A673 (cell line): Measurements from ENCODE around the gene KCTD21. TPM values are rescaled to one million over a fixed set of nuclear protein-coding genes. Genes with fewer than 3 reads are reported as not detected.
"Not testable (repeated sequence)": the region's sequence is repeated elsewhere in the genome, so short reads cannot be mapped to it uniquely, and the experiment has no call there.

ENCODE experiments used
- Bru-seq: library from RNA; stranded (reverse); fragments of 400-500 nt; gene quantifications from one replicate; lab custom pipeline; 2021; lab: Mats Ljungman, UMichigan
- BruChase-seq, 2 experiments: library from RNA; stranded (reverse); fragments of 400-500 nt; gene quantifications; one replicate each; lab custom pipeline; 2021; lab: Mats Ljungman, UMichigan
- BruUV-seq: library from RNA; stranded (reverse); fragments of 400-500 nt; replicated peaks from 2 replicates; lab custom pipeline; 2021; lab: Mats Ljungman, UMichigan
- CTCF ChIA-PET: fragments of 300-600 bp; sonication (Branson Sonifier 250); formaldehyde crosslinking; loops from one replicate; lab custom pipeline; 2022; ENCODE audit warnings: antibody characterized with exemption; lab: Charles Lee
- POLR2A ChIA-PET: fragments of 300-600 bp; sonication (Branson Sonifier 250); formaldehyde crosslinking; loops from one replicate; lab custom pipeline; 2022; ENCODE audit warnings: antibody characterized with exemption; ENCODE audit not compliant: low non-redundant PET; lab: Charles Lee
- DNase-seq: peaks from one replicate; pipeline ENCODE4 v3.0.0-alpha.2; 2015; ENCODE audit warnings: low spot score
- H3K27ac ChIP-seq: fragments of 200-600 bp; sonication (generic); 2 replicates; pipeline ENCODE4 v1.5.1; 2016; ENCODE audit warnings: mixed run types, low read depth, mild to moderate bottlenecking, mixed read lengths, antibody characterized with exemption, low read length; ENCODE audit not compliant: poor library complexity, severe bottlenecking
- H3K27me3 ChIP-seq: fragments of 200-600 bp; sonication (generic); replicated peaks from 2 replicates; pipeline ENCODE4 v1.6.1; 2017; ENCODE audit warnings: mixed run types, low read depth, mild to moderate bottlenecking, mixed read lengths, antibody characterized with exemption, low read length; ENCODE audit not compliant: insufficient read depth, poor library complexity
- H3K36me3 ChIP-seq: fragments of 200-600 bp; sonication (generic); 2 replicates; pipeline ENCODE4 v1.6.1; 2016; ENCODE audit warnings: mixed run types, mild to moderate bottlenecking, mixed read lengths, antibody characterized with exemption, low read length; ENCODE audit not compliant: insufficient read depth, poor library complexity, severe bottlenecking
- H3K4me1 ChIP-seq: fragments of 200-600 bp; sonication (generic); 2 replicates; pipeline ENCODE4 v1.6.1; 2017; ENCODE audit warnings: mixed run types, mild to moderate bottlenecking, mixed read lengths, antibody characterized with exemption, low read length; ENCODE audit not compliant: insufficient read depth, poor library complexity, severe bottlenecking
- H3K4me3 ChIP-seq: fragments of 200-600 bp; sonication (generic); 2 replicates; pipeline ENCODE4 v1.5.1; 2016; ENCODE audit warnings: low read depth, mixed run types, mild to moderate bottlenecking, mixed read lengths, low read length; ENCODE audit not compliant: poor library complexity, severe bottlenecking
- H3K9me3 ChIP-seq: fragments of 200-600 bp; sonication (generic); 2 replicates; pipeline ENCODE4 v1.6.1; 2016; ENCODE audit warnings: mixed run types, low read depth, mild to moderate bottlenecking, mixed read lengths, antibody characterized with exemption, low read length; ENCODE audit not compliant: poor library complexity, severe bottlenecking
- CTCF ChIP-seq: fragments of 300-800, 200-600 bp; sonication (generic); conservative IDR thresholded peaks from 2 replicates; pipeline ENCODE4 v1.5.1; 2017; ENCODE audit warnings: low read depth, mild to moderate bottlenecking, antibody characterized with exemption, low read length, moderate library complexity, mixed read lengths
- EZH2 ChIP-seq: fragments of 200-600 bp; sonication (generic); IDR thresholded peaks from 2 replicates; pipeline ENCODE4 v1.6.1; 2017; ENCODE audit warnings: borderline replicate concordance, low read depth, mild to moderate bottlenecking, mixed read lengths, antibody characterized with exemption, low read length; ENCODE audit not compliant: poor library complexity, severe bottlenecking
- intact Hi-C: fragments of 100-400 bp; cut with micrococcal nuclease; formaldehyde crosslinking; loops from one replicate; pipeline ENCODE4 v1.10.0; 2022; ENCODE audit not compliant: unreplicated experiment
- long read RNA-seq: library from polyadenylated mRNA; stranded (forward); transcript quantifications from one replicate; pipeline ENCODE4 v2.0.0, GENCODE V29; 2022
- total RNA-seq: library from RNA; stranded (reverse); gene quantifications from 2 replicates; pipeline ENCODE4 v1.2.3, GENCODE V29; 2021

The KCTD21 gene, protein sequence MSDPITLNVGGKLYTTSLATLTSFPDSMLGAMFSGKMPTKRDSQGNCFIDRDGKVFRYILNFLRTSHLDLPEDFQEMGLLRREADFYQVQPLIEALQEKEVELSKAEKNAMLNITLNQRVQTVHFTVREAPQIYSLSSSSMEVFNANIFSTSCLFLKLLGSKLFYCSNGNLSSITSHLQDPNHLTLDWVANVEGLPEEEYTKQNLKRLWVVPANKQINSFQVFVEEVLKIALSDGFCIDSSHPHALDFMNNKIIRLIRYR
- total RNA-seq (3.5 and 5.2 TPM in 2 replicates), Bru-seq, nascent RNA (percentile 48 among the genes with signal in this experiment), BruChase-seq, experiment 1, labeled RNA remaining after a 2-hour chase (percentile 52 among the genes with signal in this experiment), BruChase-seq, experiment 2, labeled RNA remaining after a 6-hour chase (percentile 49 among the genes with signal in this experiment)
- long read RNA-seq, partial matches to known transcripts, result 0 of 3 reads
- long read RNA-seq, other reads (novel, unspliced or antisense), result 3 of 3 reads

DNA sequence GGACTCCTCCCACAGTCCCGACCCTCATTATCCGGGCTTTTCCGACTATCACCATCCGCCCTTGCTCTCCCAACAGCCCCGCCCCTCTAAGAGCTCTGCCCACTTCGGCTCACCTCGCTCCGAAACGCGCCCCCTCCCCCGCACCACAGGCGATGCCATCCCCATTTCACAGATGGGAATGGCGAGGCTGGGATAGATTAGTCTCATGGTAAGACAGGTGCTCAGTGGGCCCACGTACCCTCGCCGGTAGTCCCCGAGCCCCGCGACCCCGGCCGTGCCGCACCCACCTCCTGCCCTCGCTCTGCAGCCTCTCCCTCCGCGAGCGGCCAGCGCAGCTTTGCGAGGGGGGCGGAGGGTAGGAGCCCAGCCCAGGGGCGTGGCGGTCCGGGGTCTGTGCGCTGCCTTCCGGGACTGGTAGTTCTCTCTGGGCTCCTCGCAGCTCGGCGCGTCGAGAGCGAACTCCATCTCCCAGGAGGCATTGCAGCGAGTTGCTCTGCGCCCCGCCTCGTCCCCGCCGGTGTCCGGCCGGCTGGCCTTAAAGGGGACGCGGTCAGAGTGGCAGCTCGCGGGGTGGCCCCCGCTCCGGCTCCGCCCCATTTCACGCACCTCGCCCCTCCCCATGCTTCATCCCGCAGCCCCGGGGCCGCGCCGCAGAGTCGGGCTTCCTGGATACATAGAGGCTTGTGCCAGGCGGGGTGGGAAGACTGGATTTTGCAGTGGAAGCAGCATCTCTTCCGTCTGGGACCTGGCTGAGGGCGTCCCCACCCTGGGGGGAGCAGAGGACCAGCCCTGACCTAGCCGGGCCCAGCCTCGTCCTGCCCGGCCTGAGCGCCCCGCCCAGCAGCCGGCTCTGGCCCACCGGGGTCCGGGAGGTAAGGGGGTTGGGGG is at the start of gene KCTD21, which contains the start of gene USP35:
TSS of gene KCTD21 (minus strand) at position 341 of the 888 bp plus-strand sequence. CDS start 14,072 bp downstream, outside the sequence.
TSS of gene USP35 (plus strand) at position 634 of the 888 bp plus-strand sequence. CDS start 7,327 bp downstream, outside the sequence.
- Histone ChIP-seq H3K4me3 (peak within 1 kb of the TSS; percentile 97), H3K36me3 (no peaks in the 10 kb centered on the region), H3K9me3 (no peaks in the 10 kb centered on the region), H3K27me3 (no peaks in the 10 kb centered on the region), H3K4me1 (peaks cover 13% of the 10 kb centered on the region), H3K27ac (peak within 1 kb of the TSS; percentile 84)
- POLR2A ChIA-PET, result interaction anchor here (0.7 kb wide), 1 partner anchor 290 kb away, joined by 15 read pairs; no protein-coding TSS in a partner anchor
- peak; percentile 99 for DNase-seq
- TF ChIP-seq CTCF, result no peak
- TF ChIP-seq EZH2, result no peak
- intact Hi-C loops, result no loop called here
- BruUV-seq, result no TSS peak
- CTCF ChIA-PET, result interaction anchor here (0.6 to 1.0 kb wide), 2 partner anchors 229 to 586 kb away, joined by 3 to 6 read pairs; no protein-coding TSS in a partner anchor

DNA sequence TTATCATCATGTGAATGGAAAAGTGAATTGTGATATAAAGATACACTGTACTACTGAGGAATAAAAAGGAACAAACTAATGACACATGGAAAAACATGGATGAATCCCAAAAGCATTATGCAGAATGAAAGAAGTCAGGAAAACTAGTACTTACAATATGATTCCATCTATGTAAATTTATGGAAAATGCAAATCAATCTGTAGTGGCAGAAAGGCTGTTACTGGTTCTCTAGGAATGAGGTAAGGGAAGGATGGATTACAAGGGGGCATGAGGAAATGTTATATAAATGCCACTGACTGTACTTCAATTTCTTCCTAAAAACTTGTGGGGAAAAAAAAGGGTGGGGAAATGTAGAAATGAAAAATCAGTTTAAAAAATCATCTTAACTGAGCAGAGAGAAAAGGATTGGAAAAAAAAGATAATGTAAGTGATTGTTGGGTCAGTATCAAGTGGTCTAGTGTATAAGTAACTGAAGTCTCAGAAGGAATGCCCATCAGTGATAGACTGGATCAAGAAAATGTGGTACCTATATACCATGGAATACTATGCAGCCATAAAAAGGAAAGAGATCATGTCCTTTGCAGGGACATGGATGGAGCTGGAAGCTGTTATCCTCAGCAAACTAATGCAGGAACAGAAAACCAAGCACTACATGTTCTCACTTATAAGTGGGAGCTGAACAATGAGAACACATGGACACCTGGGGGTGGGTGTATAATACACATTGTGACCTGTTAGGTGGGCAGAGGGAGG is 49.0 kb upstream of the KCTD21 start:
- ChIA-PET CTCF (no interaction called here), POLR2A (no interaction called here)
- intact Hi-C loops, result no loop called here
- Histone ChIP-seq H3K27me3 (no peaks in the 10 kb centered on the region), H3K9me3 (no peaks in the 10 kb centered on the region), H3K4me1 (peaks cover 15% of the 10 kb centered on the region), H3K27ac (no peak overlapping the region), H3K36me3 (no peaks in the 10 kb centered on the region), H3K4me3 (no peak overlapping the region)
- TF ChIP-seq CTCF (no peak), EZH2 (no peak)
- BruUV-seq, result no TSS peak
- DNase-seq, result no peak

- CTCF ChIA-PET, result no interaction called here
- no peak for DNase-seq
- intact Hi-C loops, result no loop called here
- Histone ChIP-seq H3K36me3 (no peaks in the 10 kb centered on the region), H3K4me1 (peaks cover 17% of the 10 kb centered on the region), H3K27ac (no peak overlapping the region), H3K9me3 (no peaks in the 10 kb centered on the region), H3K4me3 (no peak overlapping the region), H3K27me3 (no peaks in the 10 kb centered on the region)
- no TSS peak for BruUV-seq
- POLR2A ChIA-PET, result no interaction called here
- TF ChIP-seq EZH2 (no peak), CTCF (no peak)
Measured at GRCh38 chr11:78234006-78234405, 45.6 kb upstream of the KCTD21 start.

- H3K4me1 ChIP-seq, result peaks cover 17% of the 10 kb centered on the region
- POLR2A ChIA-PET, BruUV-seq, H3K27ac ChIP-seq, intact Hi-C loops, H3K9me3 ChIP-seq, CTCF ChIA-PET, DNase-seq, H3K27me3 ChIP-seq, H3K36me3 ChIP-seq, H3K4me3 ChIP-seq: not testable (repeated sequence)
Measured at GRCh38 chr11:78233046-78233445, 44.6 kb upstream of the KCTD21 start.
